HepG2 (cell line): ENCODE measurements around the gene DTYMK. TPM values are rescaled to one million over a fixed set of nuclear protein-coding genes. Genes with fewer than 3 reads are reported as not detected.

ENCODE experiments used
- DDIT3 ChIP-seq: sonication (generic); formaldehyde crosslinking; IDR thresholded peaks from 2 replicates; pipeline ENCODE4 v1.4.0; 2020; ENCODE audit warnings: mild to moderate bottlenecking, missing genetic modification reagents
- FOXC1 ChIP-seq: sonication (generic); formaldehyde crosslinking; IDR thresholded peaks from 2 replicates; pipeline ENCODE4 v1.8.0; 2022; ENCODE audit warnings: mild to moderate bottlenecking, missing genetic modification reagents, borderline replicate concordance
- MAZ ChIP-seq, 2 experiments: sonication (generic) in 1 of 2; formaldehyde crosslinking in 1 of 2; IDR thresholded peaks; 2 replicates each; pipeline versions ENCODE4 v1.5.0 to v1.6.1; 2012 to 2020; ENCODE audit warnings: low read depth in 2 of 2, mild to moderate bottlenecking in 2 of 2, borderline replicate concordance in 1 of 2, improper control_type of control experiment in 1 of 2, low read length in 1 of 2, missing genetic modification reagents in 1 of 2, moderate library complexity in 1 of 2
- MTF2 ChIP-seq: sonication (generic); formaldehyde crosslinking; IDR thresholded peaks from 2 replicates; pipeline ENCODE4 v1.5.0; 2020; ENCODE audit warnings: missing genetic modification reagents, borderline replicate concordance
- POLR2AphosphoS5 ChIP-seq: IDR thresholded peaks from 2 replicates; pipeline ENCODE4 v1.6.1; 2012; ENCODE audit warnings: low read depth, low read length
- TRAFD1 ChIP-seq: sonication (generic); formaldehyde crosslinking; IDR thresholded peaks from 2 replicates; pipeline ENCODE4 v1.5.1; 2020; ENCODE audit warnings: missing genetic modification reagents, mild to moderate bottlenecking, borderline replicate concordance
- ZMAT3 ChIP-seq: sonication (generic); formaldehyde crosslinking; conservative IDR thresholded peaks from 2 replicates; pipeline ENCODE4 v1.7.0; 2021; ENCODE audit warnings: missing genetic modification reagents
- ZNF317 ChIP-seq: sonication (generic); formaldehyde crosslinking; IDR thresholded peaks from 2 replicates; pipeline ENCODE4 v1.5.0; 2020; ENCODE audit warnings: mild to moderate bottlenecking, missing genetic modification reagents
- ZNF350 ChIP-seq: sonication (generic); formaldehyde crosslinking; IDR thresholded peaks from 2 replicates; pipeline ENCODE4 v1.4.0; 2020; ENCODE audit warnings: mild to moderate bottlenecking, low read depth, missing genetic modification reagents, borderline replicate concordance
- ZNF549 ChIP-seq: sonication (generic); formaldehyde crosslinking; IDR thresholded peaks from 2 replicates; pipeline ENCODE4 v1.5.0; 2020; ENCODE audit warnings: missing genetic modification reagents
- ZNF749 ChIP-seq: sonication (generic); formaldehyde crosslinking; IDR thresholded peaks from 2 replicates; pipeline ENCODE4 v1.8.0; 2022; ENCODE audit warnings: mild to moderate bottlenecking, missing genetic modification reagents, moderate library complexity, borderline replicate concordance
- polyA plus RNA-seq, 8 experiments: library from polyadenylated mRNA; depleted of rRNA in 3 of 8; stranded (reverse) in 7 of 8; unstranded in 1 of 8; fragments of >200 nt; fragmentation: Illumina TruSeq in 4 of 8; extraction: Trizol in 4 of 8; gene quantifications; 2 replicates each; pipeline versions ENCODE4 v1.2.1 to v1.2.3, GENCODE V29; 2011 to 2016; ENCODE audit warnings: low read depth in 4 of 8, missing spikeins in 1 of 8, mixed read lengths in 1 of 8; ENCODE audit not compliant: insufficient read depth in 1 of 8
- total RNA-seq, 5 experiments: library from RNA; depleted of rRNA; stranded (reverse); fragments of >200 nt; fragmentation: Illumina TruSeq; extraction: Trizol; gene quantifications; 2 replicates each; pipeline ENCODE4 v1.2.3, GENCODE V29; 2016; ENCODE audit warnings: low read depth in 1 of 5
- TF ChIP-seq, protein P1 (sequence below): sonication (generic); formaldehyde crosslinking; IDR thresholded peaks from 2 replicates; pipeline ENCODE4 v1.5.0; 2020; ENCODE audit warnings: mild to moderate bottlenecking, missing genetic modification reagents
- TF ChIP-seq, protein P2 (sequence below): IDR thresholded peaks from 2 replicates; pipeline ENCODE4 v1.6.1; 2016; ENCODE audit warnings: mild to moderate bottlenecking
- TF ChIP-seq, protein P3 (sequence below): sonication (generic); formaldehyde crosslinking; IDR thresholded peaks from 2 replicates; pipeline ENCODE4 v1.5.0; 2020; ENCODE audit warnings: missing genetic modification reagents, mild to moderate bottlenecking, borderline replicate concordance

DTYMK gene
- total and polyA plus RNA-seq, 2 of the 13 experiments (the other 11 are each of a cell fraction or from before 2014, with no cell fraction given) = 57.5 to 134 TPM

GRCh38 chr2:241734467-241735208 lies 48.0 kb upstream of the DTYMK start, which contains the start of gene D2HGDH (continued):
- TF ChIP-seq TRAFD1 (no peak), ZNF350 (CRISPR knock-in tag) (no peak), ZNF549 (CRISPR knock-in tag) (no peak), ZNF749 (CRISPR knock-in tag) (peak; percentile 80), ZNF317 (CRISPR knock-in tag) (no peak), FOXC1 (CRISPR knock-in tag) (no peak), ZMAT3 (CRISPR knock-in tag) (peak; percentile 76), DDIT3 (CRISPR knock-in tag) (no peak), POLR2AphosphoS5 (peak; percentile 86), MAZ (IDR thresholded peaks at IDR 0.05; ENCODE audit: borderline replicate concordance, low read depth, low read length) (0 out of 2 replicates have a peak, but pooled peaks have one; percentile 14), MAZ (CRISPR knock-in tag; IDR thresholded peaks at IDR 0.05; ENCODE audit: low read depth) (peak; percentile 87), MTF2 (no peak)
- TF ChIP-seq, protein P1, sequence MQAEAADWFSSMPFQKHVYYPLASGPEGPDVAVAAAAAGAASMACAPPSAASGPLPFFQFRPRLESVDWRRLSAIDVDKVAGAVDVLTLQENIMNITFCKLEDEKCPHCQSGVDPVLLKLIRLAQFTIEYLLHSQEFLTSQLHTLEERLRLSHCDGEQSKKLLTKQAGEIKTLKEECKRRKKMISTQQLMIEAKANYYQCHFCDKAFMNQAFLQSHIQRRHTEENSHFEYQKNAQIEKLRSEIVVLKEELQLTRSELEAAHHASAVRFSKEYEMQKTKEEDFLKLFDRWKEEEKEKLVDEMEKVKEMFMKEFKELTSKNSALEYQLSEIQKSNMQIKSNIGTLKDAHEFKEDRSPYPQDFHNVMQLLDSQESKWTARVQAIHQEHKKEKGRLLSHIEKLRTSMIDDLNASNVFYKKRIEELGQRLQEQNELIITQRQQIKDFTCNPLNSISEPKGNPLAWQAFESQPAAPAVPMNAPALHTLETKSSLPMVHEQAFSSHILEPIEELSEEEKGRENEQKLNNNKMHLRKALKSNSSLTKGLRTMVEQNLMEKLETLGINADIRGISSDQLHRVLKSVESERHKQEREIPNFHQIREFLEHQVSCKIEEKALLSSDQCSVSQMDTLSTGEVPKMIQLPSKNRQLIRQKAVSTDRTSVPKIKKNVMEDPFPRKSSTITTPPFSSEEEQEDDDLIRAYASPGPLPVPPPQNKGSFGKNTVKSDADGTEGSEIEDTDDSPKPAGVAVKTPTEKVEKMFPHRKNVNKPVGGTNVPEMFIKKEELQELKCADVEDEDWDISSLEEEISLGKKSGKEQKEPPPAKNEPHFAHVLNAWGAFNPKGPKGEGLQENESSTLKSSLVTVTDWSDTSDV = no peak
- TF ChIP-seq, protein P2, sequence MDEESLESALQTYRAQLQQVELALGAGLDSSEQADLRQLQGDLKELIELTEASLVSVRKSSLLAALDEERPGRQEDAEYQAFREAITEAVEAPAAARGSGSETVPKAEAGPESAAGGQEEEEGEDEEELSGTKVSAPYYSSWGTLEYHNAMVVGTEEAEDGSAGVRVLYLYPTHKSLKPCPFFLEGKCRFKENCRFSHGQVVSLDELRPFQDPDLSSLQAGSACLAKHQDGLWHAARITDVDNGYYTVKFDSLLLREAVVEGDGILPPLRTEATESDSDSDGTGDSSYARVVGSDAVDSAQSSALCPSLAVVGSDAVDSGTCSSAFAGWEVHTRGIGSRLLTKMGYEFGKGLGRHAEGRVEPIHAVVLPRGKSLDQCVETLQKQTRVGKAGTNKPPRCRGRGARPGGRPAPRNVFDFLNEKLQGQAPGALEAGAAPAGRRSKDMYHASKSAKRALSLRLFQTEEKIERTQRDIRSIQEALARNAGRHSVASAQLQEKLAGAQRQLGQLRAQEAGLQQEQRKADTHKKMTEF (CRISPR knock-in tag) = no peak
- TF ChIP-seq, protein P3, sequence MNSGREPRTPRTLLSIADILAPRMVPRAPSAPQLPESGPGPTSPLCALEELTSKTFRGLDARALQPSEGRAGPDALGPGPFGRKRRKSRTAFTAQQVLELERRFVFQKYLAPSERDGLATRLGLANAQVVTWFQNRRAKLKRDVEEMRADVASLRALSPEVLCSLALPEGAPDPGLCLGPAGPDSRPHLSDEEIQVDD (CRISPR knock-in tag) = peak; percentile 45; the same call in 1 of the 2 replicates
